Lung microvascular endothelial cell (primary cell): ENCODE results near the gene UCK1. TPM values are rescaled to one million over a fixed set of nuclear protein-coding genes. Genes with fewer than 3 reads are reported as not detected.

Experiments used
- DNase-seq, 2 donors: peaks; one replicate each; pipeline versions ENCODE4 v3.0.0 to v3.0.0-alpha.2; 2010; ENCODE audit warnings: low read depth in 2 of 2
- total RNA-seq: library from RNA; depleted of rRNA; stranded (reverse); fragments of >200 nt; gene quantifications from 2 replicates; pipeline ENCODE4 v1.2.1, GENCODE V29; 2014

UCK1 gene
- total RNA-seq, 1 donor from 2014 or later = 14.9 TPM

GRCh38 chr9:131477367-131477766 lies 53.7 kb downstream of the UCK1 start:
- no peak for DNase-seq

GRCh38 chr9:131476777-131477345 lies 54.2 kb downstream of the UCK1 start:
- no peak for DNase-seq

- DNase-seq = peak in 1 of 2 donors; percentile 32
Measured at GRCh38 chr9:131475956-131476776, 54.9 kb downstream of the UCK1 start.

- DNase-seq = no peak
Measured at GRCh38 chr9:131475111-131475955, 55.7 kb downstream of the UCK1 start.

- DNase-seq = no peak
Measured at GRCh38 chr9:131474711-131475110, 56.4 kb downstream of the UCK1 start.

GRCh38 chr9:131473891-131474290 lies 57.2 kb downstream of the UCK1 start:
- no peak for DNase-seq

Other genes starting within 250 kb of the UCK1 start
- gene PLPP7, start 241.5 kb downstream of the UCK1 start, total RNA-seq = 1.5 and 2.0 TPM in 2 replicates
- 34.9 and 46.0 TPM in 2 replicates for gene PRRC2B, start 137.2 kb downstream of the UCK1 start, total RNA-seq
- 20.3 and 27.2 TPM in 2 replicates for gene POMT1, start 28.3 kb downstream of the UCK1 start, total RNA-seq
- not detected in 2 replicates for gene PRRT1B, start 14.3 kb upstream of the UCK1 start, total RNA-seq
- gene RAPGEF1, start 208.8 kb upstream of the UCK1 start, total RNA-seq = 32.1 and 35.3 TPM in 2 replicates